OCI-LY1 (cell line): ENCODE data around the gene SNX20.

Experiments used
- H2AFZ ChIP-seq: fragments of 200-600 bp; sonication (generic), shearing (Covaris generic); 2 replicates; pipeline ENCODE4 v1.6.0; 2014; ENCODE audit warnings: antibody characterized with exemption, mild to moderate bottlenecking, low read length
- H3F3A ChIP-seq: fragments of 200-600 bp; sonication (generic), shearing (Covaris generic); 2 replicates; pipeline ENCODE4 v1.6.0; 2014; ENCODE audit warnings: mild to moderate bottlenecking, antibody characterized with exemption, low read length, moderate library complexity; ENCODE audit not compliant: insufficient read depth
- H3K27ac ChIP-seq: fragments of 200-600 bp; sonication (generic); 2 replicates; pipeline ENCODE4 v1.5.1; 2014; ENCODE audit warnings: low read length, mixed run types, mild to moderate bottlenecking, low read depth; ENCODE audit not compliant: poor library complexity, severe bottlenecking
- H3K27me3 ChIP-seq: fragments of 200-600 bp; sonication (generic); 2 replicates; pipeline ENCODE4 v1.6.0; 2014; ENCODE audit warnings: antibody characterized with exemption, mild to moderate bottlenecking, low read length, moderate library complexity; ENCODE audit not compliant: insufficient read depth
- H3K36me3 ChIP-seq: fragments of 200-600 bp; sonication (generic); 2 replicates; pipeline ENCODE4 v1.6.1; 2014; ENCODE audit warnings: mild to moderate bottlenecking, antibody characterized with exemption, low read length, moderate library complexity, mixed read lengths; ENCODE audit not compliant: insufficient read depth
- H3K4me1 ChIP-seq: fragments of 200-600 bp; sonication (generic); 2 replicates; pipeline ENCODE4 v1.5.1; 2014; ENCODE audit warnings: mild to moderate bottlenecking, low read length, moderate library complexity; ENCODE audit not compliant: insufficient read depth, severe bottlenecking
- H3K4me2 ChIP-seq: fragments of 200-600 bp; sonication (generic), shearing (Covaris generic); 2 replicates; pipeline ENCODE4 v1.6.1; 2014; ENCODE audit warnings: low read length
- H3K4me3 ChIP-seq: fragments of 200-600 bp; sonication (generic); 2 replicates; pipeline ENCODE4 v1.5.1; 2014; ENCODE audit warnings: low read length, low read depth, mild to moderate bottlenecking, mixed read lengths; ENCODE audit not compliant: poor library complexity, severe bottlenecking
- H3K79me2 ChIP-seq: fragments of 200-600 bp; shearing (Covaris generic); 2 replicates; pipeline ENCODE4 v1.6.1; 2016; ENCODE audit warnings: mixed run types, low read length, mixed read lengths; ENCODE audit not compliant: insufficient read depth
- H3K9ac ChIP-seq: fragments of 200-600 bp; sonication (generic), shearing (Covaris generic); 2 replicates; pipeline ENCODE4 v1.6.1; 2014; ENCODE audit warnings: mild to moderate bottlenecking, low read length, mixed read lengths
- H3K9me2 ChIP-seq: fragments of 200-600 bp; sonication (generic), shearing (Covaris generic); 2 replicates; pipeline ENCODE4 v1.6.1; 2014; ENCODE audit warnings: low read depth, mild to moderate bottlenecking, low read length, mixed read lengths
- H3K9me3 ChIP-seq: fragments of 200-600 bp; shearing (Covaris generic); 2 replicates; pipeline ENCODE4 v1.6.1; 2014; ENCODE audit warnings: low read length, mixed read lengths
- H4K20me1 ChIP-seq: fragments of 200-600 bp; sonication (generic), shearing (Covaris generic); 2 replicates; pipeline ENCODE4 v1.6.0; 2016; ENCODE audit warnings: mild to moderate bottlenecking, low read length; ENCODE audit not compliant: insufficient read depth
- CTCF ChIP-seq: fragments of 200-600 bp; sonication (generic), shearing (Covaris generic); IDR thresholded peaks from 2 replicates; pipeline ENCODE4 v1.5.1; 2017; ENCODE audit warnings: mild to moderate bottlenecking, antibody characterized with exemption, low read length, moderate library complexity, mixed read lengths
- EZH2 ChIP-seq: fragments of 200-600 bp; sonication (generic), shearing (Covaris generic); IDR thresholded peaks from 2 replicates; pipeline ENCODE4 v1.8.0; 2017; ENCODE audit warnings: borderline replicate concordance, mixed run types, mild to moderate bottlenecking, antibody characterized with exemption, low read length, moderate library complexity, mixed read lengths

The SNX20 gene

GRCh38 chr16:50637716-50638602 is 43.2 kb downstream of the SNX20 start:
- Histone ChIP-seq H3K4me1 (no peaks in the 10 kb centered on the region), H3K4me2 (no peak overlapping the region), H3K79me2 (no peaks in the 10 kb centered on the region), H3K9ac (no peak overlapping the region), H3K36me3 (no peaks in the 10 kb centered on the region), H3K4me3 (no peak overlapping the region), H4K20me1 (no peaks in the 10 kb centered on the region), H3F3A (no peaks in the 10 kb centered on the region), H3K27me3 (peaks cover 4% of the 10 kb centered on the region; the same call in 1 of the 2 replicates), H3K27ac (no peak overlapping the region), H2AFZ (no peak overlapping the region), H3K9me2 (no peaks in the 10 kb centered on the region), H3K9me3 (no peaks in the 10 kb centered on the region)
- no peak for TF ChIP-seq CTCF
- TF ChIP-seq EZH2: no peak

- H2AFZ ChIP-seq: no peak overlapping the region
- no peaks in the 10 kb centered on the region for H3F3A ChIP-seq
- no peaks in the 10 kb centered on the region for H4K20me1 ChIP-seq
- H3K27ac ChIP-seq: no peak overlapping the region
- H3K4me3 ChIP-seq: no peak overlapping the region
- no peak overlapping the region for H3K4me2 ChIP-seq
- TF ChIP-seq EZH2 (no peak), CTCF (no peak)
- no peaks in the 10 kb centered on the region for H3K9me3 ChIP-seq
- no peak overlapping the region for H3K9ac ChIP-seq
- H3K36me3 ChIP-seq: no peaks in the 10 kb centered on the region
- no peaks in the 10 kb centered on the region; the same call in 1 of the 2 replicates for H3K27me3 ChIP-seq
- no peaks in the 10 kb centered on the region for H3K9me2 ChIP-seq
- H3K4me1 ChIP-seq: no peaks in the 10 kb centered on the region
- no peaks in the 10 kb centered on the region for H3K79me2 ChIP-seq
These were observed 44.2 kb downstream of the SNX20 start for GRCh38 chr16:50636753-50637374.

- Histone ChIP-seq H2AFZ (no peak overlapping the region; the same call in 1 of the 2 replicates), H3K36me3 (no peaks in the 10 kb centered on the region), H3K27me3 (peaks cover 3% of the 10 kb centered on the region; the same call in 1 of the 2 replicates), H3K4me3 (no peak overlapping the region), H3K4me1 (no peaks in the 10 kb centered on the region), H3K4me2 (no peak overlapping the region), H4K20me1 (no peaks in the 10 kb centered on the region), H3F3A (no peaks in the 10 kb centered on the region), H3K9me2 (no peaks in the 10 kb centered on the region), H3K9me3 (no peaks in the 10 kb centered on the region), H3K9ac (no peak overlapping the region), H3K27ac (no peak overlapping the region), H3K79me2 (no peaks in the 10 kb centered on the region)
- TF ChIP-seq CTCF (no peak), EZH2 (no peak)
These were observed 45.4 kb downstream of the SNX20 start for GRCh38 chr16:50635505-50636392.
